Measurements from ENCODE around the gene APPBP2. TPM values are rescaled to one million over a fixed set of nuclear protein-coding genes. Genes with fewer than 3 reads are reported as not detected.
"Not testable (repeated sequence)": the region's sequence is repeated elsewhere in the genome, so short reads cannot be mapped to it uniquely, and the experiment has no call there.

Gene APPBP2
- total RNA-seq, 6 experiments from 2014 or later: 51.5 to 65.9 (median 58.8) TPM

- no peak for TF ChIP-seq CTCF (IDR thresholded peaks at IDR 0.05)
- Mint-ChIP-seq H3K27ac (peak overlapping the region; percentile 96), H3K27me3 (ENCODE audit: insufficient read depth) (no peaks in the 10 kb centered on the region; the same call in 1 of the 2 replicates), H3K4me3 (peak overlapping the region; percentile 98), H3K9me3 (no peaks in the 10 kb centered on the region), H3K4me1 (ENCODE audit: low read depth) (peaks cover 27% of the 10 kb centered on the region), H3K36me3 (ENCODE audit: low read depth) (peaks cover 27% of the 10 kb centered on the region)
- no peak for DNase-seq
Observed at GRCh38 chr17:60525328-60525684, 736 bp downstream of the APPBP2 start.

GRCh38 chr17:60524463-60525327 is 1.3 kb downstream of the APPBP2 start:
- Mint-ChIP-seq H3K4me1 (ENCODE audit: low read depth) (peaks cover 25% of the 10 kb centered on the region), H3K27me3 (ENCODE audit: insufficient read depth) (no peaks in the 10 kb centered on the region; the same call in 1 of the 2 replicates), H3K4me3 (peak overlapping the region; percentile 98), H3K36me3 (ENCODE audit: low read depth) (peaks cover 27% of the 10 kb centered on the region), H3K9me3 (no peaks in the 10 kb centered on the region), H3K27ac (peak overlapping the region; percentile 96)
- DNase-seq: no peak
- no peak for TF ChIP-seq CTCF (IDR thresholded peaks at IDR 0.05)

- Mint-ChIP-seq H3K36me3 (ENCODE audit: low read depth) (peaks cover 27% of the 10 kb centered on the region), H3K27me3 (ENCODE audit: insufficient read depth) (no peaks in the 10 kb centered on the region; the same call in 1 of the 2 replicates), H3K4me3 (peak overlapping the region; percentile 98), H3K9me3 (no peaks in the 10 kb centered on the region), H3K4me1 (ENCODE audit: low read depth) (peaks cover 20% of the 10 kb centered on the region), H3K27ac (peak overlapping the region; percentile 96; the same call in 1 of the 2 replicates)
- no peak for TF ChIP-seq CTCF (IDR thresholded peaks at IDR 0.05)
- no peak for DNase-seq
Observed at GRCh38 chr17:60523822-60524221, 2.2 kb downstream of the APPBP2 start.

GRCh38 chr17:60522889-60523626 is 3.0 kb downstream of the APPBP2 start:
- no peak for TF ChIP-seq CTCF (IDR thresholded peaks at IDR 0.05)
- Mint-ChIP-seq H3K27ac (peak overlapping the region; percentile 2; the same call in 1 of the 2 replicates), H3K36me3 (ENCODE audit: low read depth) (peaks cover 27% of the 10 kb centered on the region), H3K9me3 (no peaks in the 10 kb centered on the region), H3K27me3 (ENCODE audit: insufficient read depth) (no peaks in the 10 kb centered on the region; the same call in 1 of the 2 replicates), H3K4me1 (ENCODE audit: low read depth) (peaks cover 20% of the 10 kb centered on the region), H3K4me3 (peak overlapping the region; percentile 57)
- no peak for DNase-seq

GRCh38 chr17:60519795-60520194 is 6.2 kb downstream of the APPBP2 start:
- no peak for TF ChIP-seq CTCF (IDR thresholded peaks at IDR 0.05)
- no peak for DNase-seq
- no peaks in the 10 kb centered on the region for H3K9me3 Mint-ChIP-seq
- no peak overlapping the region for H3K4me3 Mint-ChIP-seq
- no peak overlapping the region for H3K27ac Mint-ChIP-seq
- no peaks in the 10 kb centered on the region for H3K27me3 Mint-ChIP-seq (ENCODE audit: insufficient read depth)
- peaks cover 30% of the 10 kb centered on the region for H3K36me3 Mint-ChIP-seq (ENCODE audit: low read depth)
- peaks cover 16% of the 10 kb centered on the region for H3K4me1 Mint-ChIP-seq (ENCODE audit: low read depth)

GRCh38 chr17:60515683-60516082 is 10.4 kb downstream of the APPBP2 start:
- H3K4me3 Mint-ChIP-seq: not testable (repeated sequence)
- peaks cover 27% of the 10 kb centered on the region for H3K36me3 Mint-ChIP-seq (ENCODE audit: low read depth)

GRCh38 chr17:60515199-60515598 is 10.8 kb downstream of the APPBP2 start:
- not testable (repeated sequence) for DNase-seq; H3K27me3 Mint-ChIP-seq (ENCODE audit: insufficient read depth); H3K27ac Mint-ChIP-seq; H3K9me3 Mint-ChIP-seq; H3K4me3 Mint-ChIP-seq
- Mint-ChIP-seq H3K4me1 (ENCODE audit: low read depth) (peaks cover 17% of the 10 kb centered on the region), H3K36me3 (ENCODE audit: low read depth) (peaks cover 26% of the 10 kb centered on the region)

More at GRCh38 chr17:60515683-60516082, 10.4 kb downstream of the APPBP2 start:
- H3K27me3 Mint-ChIP-seq (ENCODE audit: insufficient read depth); H3K9me3 Mint-ChIP-seq; H3K27ac Mint-ChIP-seq; DNase-seq: not testable (repeated sequence)
- H3K4me1 Mint-ChIP-seq (ENCODE audit: low read depth): peaks cover 12% of the 10 kb centered on the region

Data from HFFc6 (cell line).